NCI-H748 treated with DMSO at 0.1 percent for 48 hours (cell line): ENCODE data around the gene TM4SF18.
"Not testable (repeated sequence)": the region's sequence is repeated elsewhere in the genome, so short reads cannot be mapped to it uniquely, and the experiment has no call there.

Source experiments
- DNase-seq: peaks from one replicate; lab custom pipeline; 2025; lab: John Stamatoyannopoulos, UW

The TM4SF18 gene

GRCh38 chr3:149368674-149369497 lies 35.5 kb upstream of the TM4SF18 start:
- peak; percentile 66 for DNase-seq

GRCh38 chr3:149368201-149368673 lies 34.8 kb upstream of the TM4SF18 start:
- DNase-seq: peak; percentile 41

GRCh38 chr3:149366941-149367840 lies 33.8 kb upstream of the TM4SF18 start:
- no peak for DNase-seq

- DNase-seq: peak; percentile 60
Observed at GRCh38 chr3:149366031-149366430, 32.6 kb upstream of the TM4SF18 start.

GRCh38 chr3:149364624-149365023 lies 31.2 kb upstream of the TM4SF18 start:
- DNase-seq: no peak

- no peak for DNase-seq
Observed at GRCh38 chr3:149363053-149363452, 29.6 kb upstream of the TM4SF18 start.

GRCh38 chr3:149362366-149362765 lies 28.9 kb upstream of the TM4SF18 start:
- no peak for DNase-seq

GRCh38 chr3:149356630-149357029 lies 23.2 kb upstream of the TM4SF18 start:
- DNase-seq: no peak

GRCh38 chr3:149356044-149356592 lies 22.7 kb upstream of the TM4SF18 start:
- DNase-seq: no peak

GRCh38 chr3:149353581-149354184 lies 20.2 kb upstream of the TM4SF18 start:
- no peak for DNase-seq

GRCh38 chr3:149352556-149352955 lies 19.1 kb upstream of the TM4SF18 start:
- DNase-seq: peak; percentile 29

GRCh38 chr3:149343951-149344350 lies 10.5 kb upstream of the TM4SF18 start:
- no peak for DNase-seq

- DNase-seq: no peak
Observed at GRCh38 chr3:149342413-149343380, 9.3 kb upstream of the TM4SF18 start.

GRCh38 chr3:149340310-149340933 lies 7.0 kb upstream of the TM4SF18 start:
- DNase-seq: peak; percentile 78

GRCh38 chr3:149339931-149340309 lies 6.5 kb upstream of the TM4SF18 start:
- DNase-seq: peak; percentile 58

- DNase-seq: not testable (repeated sequence)
Observed at GRCh38 chr3:149337486-149337885, 4.0 kb upstream of the TM4SF18 start.

GRCh38 chr3:149336925-149337324 lies 3.5 kb upstream of the TM4SF18 start:
- DNase-seq: no peak

GRCh38 chr3:149332771-149333170 lies 665 bp downstream of the TM4SF18 start:
- DNase-seq: no peak

GRCh38 chr3:149332227-149332765 lies 1.1 kb downstream of the TM4SF18 start:
- no peak for DNase-seq

- no peak for DNase-seq
Observed at GRCh38 chr3:149331396-149331795, 2.0 kb downstream of the TM4SF18 start.
